Measurements from ENCODE around the gene PDZRN4.

PDZRN4 gene

DNA sequence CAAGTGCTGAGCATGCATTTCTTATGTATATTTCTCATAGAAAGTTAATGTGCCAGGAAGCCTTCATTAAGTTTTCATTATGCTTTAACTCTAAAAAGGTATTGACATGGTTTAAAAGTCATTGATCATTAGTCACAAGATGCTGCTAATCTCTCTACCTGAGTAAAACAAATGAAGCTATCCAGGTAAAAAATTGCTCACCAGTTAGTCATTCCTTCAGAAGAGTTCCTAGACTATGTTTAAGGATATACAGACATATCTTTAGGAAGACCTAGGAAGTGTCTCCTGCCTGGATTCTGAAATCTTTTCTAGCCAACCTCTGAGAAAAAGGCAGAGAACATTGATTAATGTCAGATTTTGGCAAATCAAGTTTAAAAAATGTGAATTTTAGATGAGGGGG, 274.2 kb downstream of the PDZRN4 start:
- no peak for DNase-seq

- DNase-seq: no peak
Observed at GRCh38 chr12:41465526-41465925, 277.4 kb downstream of the PDZRN4 start.

- DNase-seq: no peak
Observed at GRCh38 chr12:41466300-41466699, 278.2 kb downstream of the PDZRN4 start.

- peak; percentile 36 for DNase-seq
Observed at GRCh38 chr12:41466802-41467201, 278.7 kb downstream of the PDZRN4 start.

GRCh38 chr12:41467591-41468325, 279.6 kb downstream of the PDZRN4 start:
- DNase-seq: peak; percentile 10

DNA sequence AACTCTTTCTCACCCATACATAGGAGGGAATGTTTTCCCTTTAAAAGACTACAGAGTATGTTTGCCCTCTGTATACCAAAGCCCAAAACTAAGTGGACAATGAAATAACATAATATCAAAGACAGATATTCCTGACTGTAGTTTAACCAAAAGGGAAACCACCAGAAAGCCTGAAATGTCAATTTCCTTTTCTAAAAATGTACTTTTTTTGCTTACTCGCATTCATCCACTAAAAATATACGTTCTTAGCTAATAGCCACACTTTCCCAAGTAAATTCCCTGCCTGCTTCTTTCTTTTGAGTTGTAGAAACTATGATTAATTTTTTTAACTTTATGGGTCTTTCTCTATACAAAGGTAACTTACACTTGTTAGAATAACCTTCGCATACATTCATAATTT, 280.2 kb downstream of the PDZRN4 start:
- DNase-seq: no peak

DNA sequence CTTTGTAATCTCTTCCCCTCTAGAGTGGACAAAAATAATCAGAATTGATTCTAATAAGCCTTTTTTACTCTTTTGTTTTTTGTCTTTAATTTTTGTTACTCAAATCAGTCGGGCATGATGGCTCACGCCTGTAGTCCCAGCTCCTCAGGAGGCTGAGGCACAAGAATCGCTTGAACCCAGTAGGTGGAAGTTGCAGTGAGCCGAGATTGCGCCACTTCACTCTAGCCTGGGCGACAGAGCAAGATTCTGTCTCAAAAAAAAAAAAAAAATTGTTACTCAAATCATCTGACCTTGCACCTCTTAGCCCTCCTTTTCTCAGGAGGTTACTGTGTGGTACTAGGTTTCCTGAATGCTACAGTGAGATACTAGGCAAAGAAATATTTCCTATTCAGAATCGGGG, 280.6 kb downstream of the PDZRN4 start:
- DNase-seq: no peak

- peak; percentile 90 for DNase-seq
Observed at GRCh38 chr12:41473441-41473840, 285.3 kb downstream of the PDZRN4 start.

GRCh38 chr12:41474001-41474400, 285.9 kb downstream of the PDZRN4 start:
- DNase-seq: no peak

GRCh38 chr12:41476499-41477439, 288.6 kb downstream of the PDZRN4 start:
- peak; percentile 82 for DNase-seq

DNA sequence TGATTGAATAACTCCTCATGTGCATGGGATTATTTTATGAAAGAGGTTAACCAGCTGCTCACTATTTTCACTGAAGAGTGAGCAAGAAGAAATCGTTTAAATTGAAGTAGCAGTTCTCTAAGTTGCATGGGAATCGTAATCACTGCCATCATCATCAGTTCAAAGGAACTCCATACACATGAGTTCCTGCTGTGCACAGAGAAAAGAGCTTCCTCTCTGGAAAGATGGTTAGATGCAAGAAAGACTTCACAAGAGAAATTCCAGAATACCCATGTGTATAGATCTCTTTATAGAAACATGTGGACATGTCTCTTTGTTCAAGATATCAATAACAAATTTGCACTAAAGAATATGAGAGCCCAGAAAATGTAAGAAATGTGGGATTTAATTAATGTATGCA, 291.3 kb downstream of the PDZRN4 start:
- DNase-seq: peak; percentile 36

- DNase-seq: no peak
Observed at GRCh38 chr12:41485203-41485602, 297.1 kb downstream of the PDZRN4 start.

GRCh38 chr12:41486718-41487117, 298.6 kb downstream of the PDZRN4 start:
- DNase-seq: no peak

- DNase-seq: no peak
Observed at GRCh38 chr12:41496009-41496408, 307.9 kb downstream of the PDZRN4 start.

- no peak for DNase-seq
Observed at GRCh38 chr12:41497409-41497808, 309.3 kb downstream of the PDZRN4 start.

- DNase-seq: no peak
Observed at GRCh38 chr12:41504976-41505375, 316.9 kb downstream of the PDZRN4 start.

- DNase-seq: no peak
Observed at GRCh38 chr12:41507286-41507685, 319.2 kb downstream of the PDZRN4 start.

DNA sequence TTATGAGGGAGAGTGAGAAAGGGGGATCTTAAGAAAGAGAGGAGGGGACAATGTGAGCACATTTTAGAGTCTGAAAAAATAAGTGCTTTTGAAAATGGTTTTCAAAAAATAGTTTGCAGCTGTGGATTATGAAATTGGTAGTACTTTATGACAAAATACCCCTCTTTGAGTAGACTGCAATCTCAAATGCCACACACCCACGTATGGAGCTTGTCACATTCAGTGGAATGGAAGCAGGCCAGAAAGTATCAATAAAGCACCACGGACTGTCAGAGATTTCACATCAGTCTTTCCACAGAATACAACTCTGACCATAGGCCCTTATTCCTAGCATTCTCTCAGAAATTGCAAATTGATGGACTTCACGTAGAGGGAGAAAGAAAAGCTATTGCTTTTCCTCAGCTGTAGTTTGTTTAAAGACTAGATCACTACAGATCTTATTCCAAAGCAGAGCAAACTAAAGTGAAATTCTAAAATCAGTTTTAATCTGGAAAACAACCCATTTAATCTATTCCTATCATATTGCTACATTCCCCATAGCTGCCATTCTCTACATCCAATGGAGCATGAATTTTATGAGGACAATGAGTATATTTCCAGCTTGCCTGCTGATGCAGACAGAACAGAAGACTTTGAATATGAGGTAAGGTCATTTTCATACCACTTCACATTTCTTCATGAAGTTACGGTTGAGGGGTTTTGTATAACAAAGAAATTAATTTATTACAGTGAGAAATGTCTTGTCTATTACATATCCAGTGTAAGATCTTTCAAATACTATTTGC, 321.3 kb downstream of the PDZRN4 start:
- no peak for DNase-seq

- DNase-seq: peak; percentile 11
Observed at GRCh38 chr12:41510470-41510869, 322.4 kb downstream of the PDZRN4 start.

GRCh38 chr12:41511247-41511646, 323.1 kb downstream of the PDZRN4 start:
- DNase-seq: no peak

- DNase-seq: no peak
Observed at GRCh38 chr12:41512497-41512896, 324.4 kb downstream of the PDZRN4 start.

DNA sequence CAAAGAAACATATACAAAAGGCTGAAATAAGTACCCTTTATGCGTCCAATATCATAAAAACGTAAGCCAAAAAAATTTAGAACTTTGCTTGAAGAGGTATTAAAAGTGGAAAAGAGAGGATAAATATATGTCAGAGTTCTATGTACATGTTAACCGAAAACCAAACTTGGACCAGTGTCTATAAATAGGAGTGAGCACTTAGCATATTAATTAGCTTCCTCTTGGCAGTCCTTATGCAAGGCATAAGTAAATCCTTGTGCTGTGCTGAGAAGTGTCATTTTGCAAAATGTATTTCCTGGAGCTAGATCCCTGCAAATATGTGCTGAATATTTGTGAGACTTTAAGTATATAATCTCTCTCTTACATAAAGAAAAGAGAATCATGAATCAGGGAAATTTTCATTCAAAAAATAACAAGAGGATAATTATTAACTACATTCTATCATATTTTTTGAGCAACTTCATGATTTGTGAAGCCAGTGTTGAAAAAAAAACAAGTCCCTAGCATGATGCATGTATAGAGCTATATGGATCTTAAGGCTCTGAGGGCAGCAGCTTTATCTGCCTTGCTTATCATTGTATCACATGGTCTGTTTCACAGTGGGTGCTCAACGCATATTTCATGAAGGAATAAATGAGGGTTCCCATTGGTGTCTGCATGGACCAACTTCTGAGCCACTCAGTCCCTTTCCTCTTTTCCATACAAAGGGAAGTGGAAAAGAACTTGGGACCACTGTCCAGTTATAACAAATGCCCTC, 326.1 kb downstream of the PDZRN4 start:
- no peak for DNase-seq
